HuH-7.5 (cell line): ENCODE results near the gene MUSK.
"Not testable (repeated sequence)": the region's sequence is repeated elsewhere in the genome, so short reads cannot be mapped to it uniquely, and the experiment has no call there.

ENCODE experiments used
- DNase-seq: peaks from one replicate; pipeline ENCODE4 v3.0.0; 2011; ENCODE audit warnings: low spot score

MUSK gene

DNA sequence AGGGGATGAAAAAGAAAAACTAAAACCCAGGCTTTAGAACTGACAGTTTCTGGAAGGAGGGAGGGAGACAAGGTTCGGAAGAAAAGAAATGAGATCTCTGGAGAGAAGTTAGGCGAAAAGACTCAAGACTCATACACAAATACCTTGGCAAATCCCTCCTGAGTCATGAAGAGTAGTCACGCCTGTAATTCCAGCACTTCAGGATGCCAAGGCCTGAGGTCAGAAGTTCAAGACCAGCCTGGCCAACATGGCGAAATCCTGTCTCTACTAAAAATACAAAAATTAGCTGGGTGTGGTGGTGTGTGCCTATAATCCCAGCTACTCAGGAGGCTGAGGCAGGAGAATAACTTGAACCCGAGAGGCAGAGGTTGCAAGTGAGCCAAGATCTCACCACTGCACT lies 27.3 kb downstream of the MUSK start:
- not testable (repeated sequence) for DNase-seq

DNA sequence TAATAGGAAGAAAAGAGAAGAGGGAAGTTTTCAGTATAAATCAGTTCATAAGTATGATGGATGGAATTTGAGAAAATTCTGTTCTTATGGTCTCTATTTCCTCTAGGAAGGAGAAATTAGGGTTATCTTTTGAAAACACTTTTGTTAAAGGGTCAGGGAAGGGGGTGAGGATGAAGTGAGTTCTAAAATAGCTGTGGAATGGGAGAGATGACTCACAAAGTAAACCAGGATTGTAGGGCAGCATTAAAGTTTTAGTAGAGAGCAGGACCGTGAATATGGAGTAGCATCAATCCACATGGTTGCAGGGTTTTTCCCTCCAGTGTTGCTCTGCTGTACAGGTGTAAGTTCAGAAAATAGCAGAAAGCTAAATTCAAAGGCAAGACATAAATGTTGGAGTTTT lies 32.4 kb downstream of the MUSK start:
- no peak for DNase-seq

GRCh38 chr9:110703669-110704068 lies 35.1 kb downstream of the MUSK start:
- no peak for DNase-seq

DNA sequence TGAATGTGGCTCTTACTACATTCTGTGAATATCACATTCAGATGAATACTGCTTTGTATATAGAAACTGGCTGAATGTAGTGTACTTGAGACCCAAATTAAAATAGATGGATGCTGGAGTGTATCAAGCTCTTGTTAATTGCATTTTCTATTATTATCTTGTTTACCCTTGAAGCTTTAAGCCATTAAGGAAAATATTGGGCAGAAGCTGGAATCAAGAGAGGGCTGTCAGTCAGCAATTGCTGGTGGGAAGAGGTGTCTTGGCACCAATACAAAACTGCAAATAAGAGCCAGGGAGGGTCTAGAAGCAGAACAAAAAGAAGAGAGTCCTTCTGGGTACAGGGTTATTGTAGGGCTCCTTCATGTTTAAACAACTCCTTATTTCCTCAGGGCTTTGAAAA lies 38.8 kb downstream of the MUSK start:
- no peak for DNase-seq

DNA sequence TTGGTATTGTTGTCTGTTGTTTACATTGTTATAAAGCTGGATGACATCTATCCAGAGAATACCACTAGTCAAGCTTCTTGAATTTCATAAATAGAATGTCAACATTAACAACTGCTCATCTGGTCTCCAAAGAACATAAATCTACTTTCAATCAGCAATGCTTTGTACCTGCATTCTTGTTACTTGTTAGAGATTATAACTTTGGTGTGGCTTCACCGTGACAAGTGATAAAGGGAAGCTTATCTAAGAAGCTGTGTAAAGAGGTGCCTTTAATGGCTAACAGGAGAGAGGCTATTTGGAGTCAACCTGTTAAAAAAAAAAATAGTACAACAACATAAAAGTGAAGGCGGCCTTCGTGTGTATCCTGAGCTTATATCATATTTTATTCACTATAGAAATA lies 41.8 kb downstream of the MUSK start:
- DNase-seq, result no peak

DNA sequence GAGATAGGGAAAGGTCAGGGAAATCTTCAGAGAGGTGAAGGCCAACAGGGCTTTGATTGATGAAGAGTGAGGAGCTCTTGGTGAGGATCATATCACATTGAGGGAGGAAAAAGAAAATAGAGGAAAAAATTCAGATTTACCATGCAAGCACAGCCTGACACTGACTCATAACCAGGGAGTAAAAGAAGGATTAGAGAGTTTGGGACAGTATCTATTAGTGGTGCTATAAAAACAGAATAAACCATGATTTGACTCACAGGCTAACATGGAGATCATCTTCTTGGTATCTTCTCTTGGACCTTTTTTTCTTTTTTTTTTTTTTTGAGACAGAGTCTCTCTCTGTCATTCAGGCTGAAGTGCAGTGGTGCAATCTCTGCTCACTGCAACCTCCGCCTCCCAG lies 44.4 kb downstream of the MUSK start:
- DNase-seq, result no peak

DNA sequence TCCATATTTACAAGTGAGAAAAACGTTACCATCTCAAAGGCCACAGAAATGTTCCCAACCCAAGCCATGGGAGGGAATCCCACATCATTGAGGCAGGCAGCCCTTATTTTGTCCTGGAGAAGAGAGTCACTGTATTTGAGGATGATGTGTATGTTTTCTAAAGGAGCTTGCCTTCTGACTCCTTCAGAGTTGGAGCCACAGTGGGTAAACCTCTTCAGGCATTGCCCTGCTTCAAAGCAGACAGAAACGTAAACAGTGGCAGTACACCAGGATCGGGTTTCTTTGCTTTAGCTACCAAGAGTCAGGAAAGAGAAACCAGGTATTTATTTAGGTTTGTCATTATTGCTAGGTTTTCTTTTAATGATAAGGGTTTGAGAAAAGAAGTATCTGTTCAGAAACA lies 45.7 kb downstream of the MUSK start:
- DNase-seq, result no peak

DNA sequence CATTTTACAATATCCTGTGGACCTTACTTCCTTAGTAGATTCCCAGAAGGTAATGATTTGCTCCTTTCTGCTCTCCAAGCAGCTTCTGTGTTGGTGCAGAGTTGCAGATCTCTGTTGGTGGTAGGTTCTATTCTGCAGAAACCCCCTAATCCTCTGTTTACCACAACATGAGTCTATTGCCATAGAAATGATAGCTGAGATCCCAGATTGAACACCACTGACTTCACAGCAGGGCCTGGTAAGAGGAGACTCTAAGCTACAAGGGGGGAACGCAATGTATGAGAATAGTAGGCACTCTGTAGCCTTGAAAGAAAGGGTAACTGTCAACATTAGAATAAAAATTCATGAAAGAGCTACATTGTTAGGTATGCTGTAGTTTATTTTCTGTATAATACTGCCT lies 59.5 kb downstream of the MUSK start:
- no peak for DNase-seq

- no peak for DNase-seq
Measured at GRCh38 chr9:110729641-110730040, 61.0 kb downstream of the MUSK start.

GRCh38 chr9:110731437-110732028 lies 62.9 kb downstream of the MUSK start:
- no peak for DNase-seq

- no peak for DNase-seq
Measured at GRCh38 chr9:110738982-110739381, 70.4 kb downstream of the MUSK start.

GRCh38 chr9:110742741-110743371 lies 74.3 kb downstream of the MUSK start:
- no peak for DNase-seq

DNA sequence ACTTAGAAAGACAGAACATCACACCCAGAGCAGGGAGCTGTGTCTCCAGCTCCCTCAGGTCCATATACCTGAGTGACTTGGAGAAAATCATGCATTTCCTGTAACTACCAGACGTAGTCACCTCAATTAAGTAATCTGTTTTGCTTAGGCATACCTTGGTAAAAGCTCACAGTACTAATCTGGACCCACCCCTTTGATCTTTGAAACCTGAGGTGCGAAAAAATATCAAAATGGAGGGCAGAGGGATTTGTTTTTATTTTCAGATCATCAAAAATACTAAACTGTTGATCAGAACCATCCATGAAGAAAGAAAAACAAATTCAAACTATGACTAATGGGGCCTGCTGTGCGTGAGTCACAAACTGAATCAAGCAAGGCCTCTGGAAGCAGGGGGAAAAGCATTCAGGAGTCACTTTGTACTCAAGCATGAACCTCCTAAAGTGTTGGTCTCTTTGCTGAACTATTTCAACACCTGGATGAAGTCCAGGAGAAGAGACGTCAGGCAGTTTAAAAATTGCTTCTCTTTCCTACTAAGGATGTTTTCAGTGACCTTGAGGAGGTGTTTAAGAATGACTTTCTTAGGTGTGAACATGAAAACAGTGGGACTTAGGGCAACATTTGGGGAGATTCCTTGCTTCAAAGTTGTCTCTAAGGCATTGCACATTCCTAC lies 76.3 kb downstream of the MUSK start:
- DNase-seq, result no peak

GRCh38 chr9:110745676-110746075 lies 77.1 kb downstream of the MUSK start:
- no peak for DNase-seq

- no peak for DNase-seq
Measured at GRCh38 chr9:110746211-110746930, 77.8 kb downstream of the MUSK start.

GRCh38 chr9:110748251-110748893 lies 79.8 kb downstream of the MUSK start:
- DNase-seq, result no peak

DNA sequence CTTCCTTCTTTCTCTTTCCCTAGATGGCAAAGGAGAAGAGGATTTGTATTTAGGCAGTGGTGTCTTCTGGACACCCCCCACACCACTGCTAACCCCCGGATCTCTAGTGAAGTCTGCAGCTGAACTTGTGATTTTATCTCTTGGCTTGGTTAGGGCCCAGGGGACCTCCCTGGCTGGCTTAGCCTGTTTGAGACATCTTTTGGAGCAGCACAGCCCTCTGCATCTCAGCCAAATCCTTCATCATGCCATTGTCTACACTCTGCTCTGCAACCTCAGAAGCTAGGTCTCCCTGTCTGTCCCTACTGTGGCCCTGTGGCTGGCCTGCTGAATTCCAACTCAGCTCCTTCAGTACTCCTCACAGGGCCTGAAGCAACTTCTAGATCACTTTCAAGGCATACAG lies 81.7 kb downstream of the MUSK start:
- DNase-seq, result no peak

DNA sequence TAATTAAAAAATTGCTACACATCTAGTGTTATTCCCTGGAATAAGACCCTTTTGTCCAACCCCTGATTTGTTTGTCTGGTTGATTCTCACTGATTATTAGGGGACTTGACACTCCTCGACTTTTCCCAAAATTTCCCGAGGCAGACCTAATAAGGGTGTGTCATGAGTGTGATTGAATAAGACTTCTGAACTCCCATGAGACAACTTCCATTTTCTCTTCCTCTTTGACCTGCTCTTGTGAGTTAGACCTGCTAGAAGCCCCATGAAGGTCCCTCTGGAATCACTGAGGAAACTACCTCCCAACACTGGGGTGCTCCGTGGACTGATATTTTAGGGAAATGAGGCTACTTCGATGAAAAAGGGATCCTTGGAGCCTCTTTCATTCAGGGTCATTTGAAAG lies 83.4 kb downstream of the MUSK start:
- no peak for DNase-seq

- DNase-seq, result no peak
Measured at GRCh38 chr9:110752766-110753165, 84.2 kb downstream of the MUSK start.

DNA sequence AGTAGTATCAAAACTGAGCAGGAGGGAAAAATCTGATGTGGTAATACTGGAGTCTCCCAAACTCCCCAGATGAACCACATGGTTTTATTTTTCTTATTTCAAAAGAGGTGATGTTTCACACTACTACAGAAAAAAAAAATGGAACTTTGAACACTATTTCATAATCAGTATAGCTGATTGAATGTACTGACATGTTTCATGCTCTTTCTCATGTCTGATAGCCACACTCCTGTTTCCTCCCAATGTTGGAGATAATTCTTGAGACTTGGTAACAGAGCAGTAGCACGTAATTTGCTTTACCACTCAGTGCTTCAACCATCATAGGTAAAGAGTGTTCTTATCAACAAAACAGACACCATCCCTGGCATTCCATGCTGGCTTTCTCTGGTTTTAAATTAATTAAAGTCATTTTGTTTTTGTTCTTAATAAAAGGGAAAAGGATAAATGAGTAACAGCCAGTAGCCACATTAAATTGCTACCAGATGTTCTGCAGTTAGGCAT lies 85.2 kb downstream of the MUSK start:
- DNase-seq, result no peak

GRCh38 chr9:110755179-110755578 lies 86.6 kb downstream of the MUSK start:
- DNase-seq, result no peak

- DNase-seq, result no peak
Measured at GRCh38 chr9:110758201-110758600, 89.6 kb downstream of the MUSK start.
